MCF 10A (cell line): ENCODE data around the gene PADI3. TPM values are rescaled to one million over a fixed set of nuclear protein-coding genes. Genes with fewer than 3 reads are reported as not detected.

Experiments used
- BruUV-seq: library from RNA; stranded (reverse); fragments of 400-500 nt; replicated peaks from 2 replicates; lab custom pipeline; 2021; lab: Mats Ljungman, UMichigan
- CTCF ChIA-PET: fragments of 300-600 bp; sonication (Branson Sonifier 250); formaldehyde crosslinking; extraction: SDS; loops from one replicate; lab custom pipeline; 2021; ENCODE audit warnings: antibody characterized with exemption, inconsistent platforms; lab: Yijun Ruan, JAX
- POLR2A ChIA-PET: fragments of 300-600, 350-650 bp; sonication (Branson Sonifier 250); formaldehyde crosslinking; extraction: SDS; loops from one replicate; lab custom pipeline; 2020; ENCODE audit warnings: antibody characterized with exemption, inconsistent platforms; lab: Yijun Ruan, JAX
- DNase-seq: peaks from one replicate; pipeline ENCODE4 v3.0.0-alpha.2; 2018; ENCODE audit not compliant: unreplicated experiment
- H3K27ac Mint-ChIP-seq: one replicate; pipeline ENCODE4 v1.8.0; 2022; ENCODE audit warnings: mild to moderate bottlenecking, low read depth, mixed read lengths; ENCODE audit not compliant: unreplicated experiment
- H3K27me3 Mint-ChIP-seq: one replicate; pipeline ENCODE4 v1.8.0; 2022; ENCODE audit warnings: mixed read lengths; ENCODE audit not compliant: insufficient read depth, unreplicated experiment
- H3K36me3 Mint-ChIP-seq: one replicate; pipeline ENCODE4 v1.8.0; 2022; ENCODE audit warnings: mild to moderate bottlenecking, moderate library complexity, mixed read lengths; ENCODE audit not compliant: insufficient read depth, unreplicated experiment
- H3K4me1 Mint-ChIP-seq: one replicate; pipeline ENCODE4 v1.8.0; 2022; ENCODE audit warnings: mixed read lengths; ENCODE audit not compliant: insufficient read depth, unreplicated experiment
- H3K4me3 Mint-ChIP-seq: one replicate; pipeline ENCODE4 v1.8.0; 2022; ENCODE audit warnings: mild to moderate bottlenecking, moderate library complexity, mixed read lengths; ENCODE audit not compliant: unreplicated experiment
- H3K9me3 Mint-ChIP-seq: one replicate; pipeline ENCODE4 v1.8.0; 2022; ENCODE audit warnings: mixed read lengths; ENCODE audit not compliant: unreplicated experiment
- intact Hi-C: fragments of 100-400 bp; cut with micrococcal nuclease; formaldehyde crosslinking; loops from 2 replicates; pipeline ENCODE4 v1.14.1; 2022
- total RNA-seq: library from RNA; stranded (reverse); gene quantifications from 2 replicates; pipeline ENCODE4 v1.2.3, GENCODE V29; 2022
- TF ChIP-seq, protein P1 (sequence below): fragments of 200-600 bp; IDR thresholded peaks from one replicate; pipeline ENCODE4 v1.8.0; 2022; ENCODE audit warnings: antibody characterized with exemption, mild to moderate bottlenecking; ENCODE audit not compliant: unreplicated experiment

The PADI3 gene
- total RNA-seq, 1 experiment from 2014 or later = 0.12 TPM

DNA sequence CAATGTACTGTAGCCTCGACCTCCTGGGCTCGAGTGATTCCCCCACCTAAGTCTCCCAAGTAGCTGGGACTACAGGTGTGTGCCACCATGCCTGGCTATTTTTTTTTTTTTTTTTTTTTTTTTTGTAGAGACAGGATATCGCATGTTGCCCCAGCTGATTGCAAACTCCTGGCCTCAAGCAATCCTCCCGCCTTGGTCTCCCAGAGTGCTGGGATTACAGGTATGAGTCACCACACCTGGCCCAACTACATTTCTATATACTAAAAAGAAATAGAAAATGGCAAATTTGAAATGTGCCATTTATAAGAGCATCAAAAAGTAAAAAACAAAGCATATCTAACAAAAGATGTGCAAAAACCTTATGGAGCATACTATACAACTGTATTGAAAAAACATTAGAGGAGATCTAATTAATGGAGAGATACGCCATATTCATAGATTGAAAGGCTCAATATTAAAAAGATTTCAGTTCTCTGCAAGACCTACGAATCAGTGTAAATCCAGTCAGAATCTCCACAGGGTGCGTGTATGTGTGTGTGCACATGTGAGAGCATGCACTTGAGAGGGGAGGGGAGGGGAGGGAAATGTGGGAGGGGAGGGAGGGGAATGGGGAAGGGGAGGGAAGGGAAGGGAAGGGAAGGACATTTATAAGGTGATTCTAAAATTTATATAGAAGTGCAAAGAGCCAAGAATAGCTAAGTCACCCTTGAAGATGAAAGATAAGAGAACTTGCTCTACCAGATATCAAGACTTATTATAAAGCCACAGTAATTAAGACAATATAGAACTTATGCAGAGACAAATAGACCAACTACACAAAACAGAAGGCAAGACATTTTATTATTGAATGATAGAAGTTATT is 43.6 kb downstream of the PADI3 start:
- intact Hi-C loops = no loop called here
- H3K36me3 Mint-ChIP-seq = no peaks in the 10 kb centered on the region
- H3K27me3 Mint-ChIP-seq = no peaks in the 10 kb centered on the region
- no TSS peak for BruUV-seq
- H3K4me3 Mint-ChIP-seq = no peak overlapping the region
- peaks cover 27% of the 10 kb centered on the region for H3K4me1 Mint-ChIP-seq
- DNase-seq = peak; percentile 81
- H3K9me3 Mint-ChIP-seq = no peaks in the 10 kb centered on the region
- TF ChIP-seq, protein P1, sequence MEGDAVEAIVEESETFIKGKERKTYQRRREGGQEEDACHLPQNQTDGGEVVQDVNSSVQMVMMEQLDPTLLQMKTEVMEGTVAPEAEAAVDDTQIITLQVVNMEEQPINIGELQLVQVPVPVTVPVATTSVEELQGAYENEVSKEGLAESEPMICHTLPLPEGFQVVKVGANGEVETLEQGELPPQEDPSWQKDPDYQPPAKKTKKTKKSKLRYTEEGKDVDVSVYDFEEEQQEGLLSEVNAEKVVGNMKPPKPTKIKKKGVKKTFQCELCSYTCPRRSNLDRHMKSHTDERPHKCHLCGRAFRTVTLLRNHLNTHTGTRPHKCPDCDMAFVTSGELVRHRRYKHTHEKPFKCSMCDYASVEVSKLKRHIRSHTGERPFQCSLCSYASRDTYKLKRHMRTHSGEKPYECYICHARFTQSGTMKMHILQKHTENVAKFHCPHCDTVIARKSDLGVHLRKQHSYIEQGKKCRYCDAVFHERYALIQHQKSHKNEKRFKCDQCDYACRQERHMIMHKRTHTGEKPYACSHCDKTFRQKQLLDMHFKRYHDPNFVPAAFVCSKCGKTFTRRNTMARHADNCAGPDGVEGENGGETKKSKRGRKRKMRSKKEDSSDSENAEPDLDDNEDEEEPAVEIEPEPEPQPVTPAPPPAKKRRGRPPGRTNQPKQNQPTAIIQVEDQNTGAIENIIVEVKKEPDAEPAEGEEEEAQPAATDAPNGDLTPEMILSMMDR = no peak
- no peak overlapping the region for H3K27ac Mint-ChIP-seq
- POLR2A ChIA-PET = interaction anchor here (0.7 to 2.6 kb wide), 3 partner anchors 11 to 78 kb away, joined by 3 to 16 read pairs (median 5); no protein-coding TSS in a partner anchor
- CTCF ChIA-PET = interaction anchor here (0.8 kb wide), 1 partner anchor 340 kb away, joined by 3 read pairs; no protein-coding TSS in a partner anchor

DNA sequence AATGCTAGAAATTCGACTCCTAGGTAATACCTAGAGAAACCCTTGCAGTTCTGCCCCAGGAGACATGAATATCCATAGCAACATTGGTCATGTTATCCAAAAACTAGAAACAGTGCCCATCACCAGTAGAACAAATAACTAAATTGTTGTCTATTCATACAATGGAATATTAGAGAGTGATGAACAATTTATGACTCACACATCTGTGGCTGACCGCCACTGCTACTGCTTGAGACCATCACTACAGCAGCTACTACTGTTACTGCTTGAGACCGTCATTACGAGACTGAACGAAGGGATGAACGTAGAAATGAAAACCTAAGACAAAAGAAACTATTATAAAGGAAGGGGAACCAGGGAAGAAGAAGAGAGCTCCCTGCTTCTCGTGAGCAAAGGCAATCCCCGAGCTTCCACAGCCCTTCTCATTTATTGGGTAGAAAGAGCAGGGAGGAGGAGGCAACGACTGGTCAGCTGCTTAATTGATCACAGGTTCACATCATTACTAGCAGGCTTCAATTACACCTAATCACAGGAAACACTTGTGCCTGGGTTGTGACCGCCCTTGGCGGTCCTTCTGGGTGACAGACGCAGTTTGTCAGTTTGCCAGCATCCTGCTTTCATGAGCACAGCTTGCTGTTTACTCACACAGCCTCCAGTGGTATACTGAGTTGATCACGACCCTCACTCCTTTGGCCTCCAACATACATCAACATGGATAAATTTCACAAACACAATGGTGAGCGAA is 45.0 kb downstream of the PADI3 start:
- no peak overlapping the region for H3K4me3 Mint-ChIP-seq
- no TSS peak for BruUV-seq
- no peaks in the 10 kb centered on the region for H3K36me3 Mint-ChIP-seq
- CTCF ChIA-PET = interaction anchor here (0.6 kb wide), 1 partner anchor 1507 kb away, joined by 3 read pairs; no protein-coding TSS in a partner anchor
- H3K27me3 Mint-ChIP-seq = no peaks in the 10 kb centered on the region
- no peak overlapping the region for H3K27ac Mint-ChIP-seq
- POLR2A ChIA-PET = interaction anchor here (0.6 to 2.6 kb wide), 3 partner anchors 10 to 19 kb away, joined by 3 to 16 read pairs (median 5); no protein-coding TSS in a partner anchor
- TF ChIP-seq, protein P1 = no peak
- no peak for DNase-seq
- H3K9me3 Mint-ChIP-seq = no peaks in the 10 kb centered on the region
- peaks cover 37% of the 10 kb centered on the region for H3K4me1 Mint-ChIP-seq
- intact Hi-C loops = no loop called here

DNA sequence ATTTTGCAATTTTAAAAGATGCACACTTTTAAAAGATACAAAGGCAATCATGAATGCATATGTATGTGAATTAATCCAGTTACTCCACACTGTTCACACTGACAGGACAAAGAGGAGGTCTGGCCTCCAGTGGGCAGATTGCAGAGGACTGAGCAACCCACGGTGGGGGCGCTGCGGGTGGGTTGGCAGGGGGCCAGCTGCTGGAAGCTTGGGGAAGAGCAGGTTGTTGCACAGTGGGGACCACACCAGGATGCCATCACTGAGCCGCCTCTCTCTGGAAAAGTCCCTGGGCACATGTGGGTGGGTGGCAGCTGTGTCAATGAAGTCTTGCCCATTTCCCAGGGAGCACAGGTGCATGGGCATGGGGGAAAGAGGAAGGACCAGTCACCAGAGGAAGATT is 46.4 kb downstream of the PADI3 start:
- BruUV-seq = no TSS peak
- intact Hi-C loops = no loop called here
- ChIA-PET CTCF (no interaction called here), POLR2A (no interaction called here)
- Mint-ChIP-seq H3K27ac (no peak overlapping the region), H3K27me3 (no peaks in the 10 kb centered on the region), H3K4me3 (no peak overlapping the region), H3K36me3 (no peaks in the 10 kb centered on the region), H3K4me1 (peaks cover 39% of the 10 kb centered on the region), H3K9me3 (no peaks in the 10 kb centered on the region)
- no peak for DNase-seq
- TF ChIP-seq, protein P1 = no peak

DNA sequence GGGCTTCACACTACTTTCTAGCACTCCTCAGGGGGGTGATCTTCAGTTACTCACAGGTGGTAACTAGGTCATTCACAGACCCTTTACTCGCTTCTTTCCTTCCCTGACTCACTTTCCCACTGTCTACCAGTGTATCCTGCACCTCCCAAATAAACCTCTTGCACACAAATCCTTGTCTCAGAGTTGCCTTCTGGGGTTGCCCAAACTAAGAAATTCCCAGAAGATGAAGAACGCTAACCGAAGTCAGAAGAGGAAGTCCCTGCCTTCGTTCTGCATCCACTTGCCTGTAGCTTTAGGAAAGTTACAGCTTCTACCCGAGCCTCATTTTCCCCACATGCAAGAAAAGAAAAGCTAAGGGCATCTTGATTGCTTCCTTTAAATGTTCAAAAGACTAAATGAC is 47.2 kb downstream of the PADI3 start:
- Mint-ChIP-seq H3K36me3 (no peaks in the 10 kb centered on the region), H3K4me1 (peaks cover 39% of the 10 kb centered on the region), H3K27me3 (no peaks in the 10 kb centered on the region), H3K4me3 (no peak overlapping the region), H3K9me3 (no peaks in the 10 kb centered on the region), H3K27ac (no peak overlapping the region)
- no TSS peak for BruUV-seq
- TF ChIP-seq, protein P1 = no peak
- no peak for DNase-seq
- ChIA-PET CTCF (no interaction called here), POLR2A (interaction anchor here (0.7 to 3.2 kb wide), 2 partner anchors 9 to 13 kb away, joined by 3 to 11 read pairs; partner anchors contain the start of gene PADI4)
- intact Hi-C loops = no loop called here
